HG02798 (cell line): ENCODE measurements around the gene PITPNC1.
"Not testable (repeated sequence)": the region's sequence is repeated elsewhere in the genome, so short reads cannot be mapped to it uniquely, and the experiment has no call there.

Source experiments
- ATAC-seq: cut with Tn5 transposase; IDR thresholded peaks from one replicate; pipeline ENCODE4 v1.9.1; 2021; ENCODE audit warnings: mild to moderate bottlenecking; ENCODE audit not compliant: unreplicated experiment, poor library complexity

The PITPNC1 gene

GRCh38 chr17:67376737-67377487, at the start of gene PITPNC1:
Gene PITPNC1, plus strand, starts transcription at chr17:67377281.
- peak; percentile 82 for ATAC-seq

GRCh38 chr17:67328026-67328425, 49.1 kb upstream of the PITPNC1 start:
- ATAC-seq = no peak

GRCh38 chr17:67331381-67332161, 45.5 kb upstream of the PITPNC1 start:
- not testable (repeated sequence) for ATAC-seq

GRCh38 chr17:67332162-67332508, 44.9 kb upstream of the PITPNC1 start:
- not testable (repeated sequence) for ATAC-seq

DNA sequence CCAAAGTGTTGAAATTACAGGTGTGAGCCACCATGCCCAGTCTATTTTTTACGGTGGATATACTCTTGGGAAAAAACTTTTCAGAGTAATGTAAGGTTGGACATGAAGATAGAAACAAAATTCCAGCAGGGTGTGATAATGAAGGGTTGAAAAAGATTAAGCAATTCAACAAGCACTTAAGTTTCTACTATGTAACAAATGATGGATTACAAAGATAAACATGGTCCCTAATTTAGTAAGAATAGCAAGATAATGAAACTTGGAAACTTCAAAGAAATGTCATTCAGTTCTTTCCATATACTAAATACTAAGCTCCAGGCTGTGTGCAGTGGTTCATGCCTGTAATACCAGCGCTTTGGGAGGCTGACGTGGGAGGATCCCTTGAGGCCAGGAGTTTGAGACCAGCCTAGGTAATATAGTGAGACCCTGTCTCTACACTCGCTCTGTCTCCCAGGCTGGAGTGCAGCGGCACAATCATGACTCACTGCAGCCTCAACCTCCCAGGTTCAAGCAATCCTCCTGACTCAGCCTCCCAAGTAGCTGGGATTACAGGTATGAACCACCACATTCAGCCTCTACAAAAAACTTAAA, 41.7 kb upstream of the PITPNC1 start:
- ATAC-seq = no peak

GRCh38 chr17:67336859-67337258, 40.2 kb upstream of the PITPNC1 start:
- ATAC-seq = no peak

- ATAC-seq = not testable (repeated sequence)
These were observed 38.7 kb upstream of the PITPNC1 start for GRCh38 chr17:67338353-67338752.

DNA sequence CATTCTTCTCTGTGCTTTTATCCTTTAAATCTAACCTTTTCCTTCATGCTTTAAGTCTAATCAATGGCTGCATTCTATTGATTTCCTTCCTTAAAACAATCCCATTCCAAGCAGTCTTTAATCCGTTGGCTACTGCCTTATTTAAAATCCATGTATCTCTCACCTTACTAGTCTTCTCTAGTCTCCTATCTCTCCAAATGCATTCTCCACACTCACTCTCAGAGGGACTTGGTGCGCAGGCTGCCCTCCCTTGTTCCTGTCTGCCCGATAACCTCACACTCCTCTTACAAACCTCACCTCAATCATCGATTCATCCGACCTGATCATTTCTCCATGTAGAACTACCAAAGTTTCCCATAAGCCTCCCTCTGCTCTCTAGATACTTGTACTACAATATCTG, 33.8 kb upstream of the PITPNC1 start:
- ATAC-seq = no peak

GRCh38 chr17:67347826-67348225, 29.3 kb upstream of the PITPNC1 start:
- ATAC-seq = no peak

DNA sequence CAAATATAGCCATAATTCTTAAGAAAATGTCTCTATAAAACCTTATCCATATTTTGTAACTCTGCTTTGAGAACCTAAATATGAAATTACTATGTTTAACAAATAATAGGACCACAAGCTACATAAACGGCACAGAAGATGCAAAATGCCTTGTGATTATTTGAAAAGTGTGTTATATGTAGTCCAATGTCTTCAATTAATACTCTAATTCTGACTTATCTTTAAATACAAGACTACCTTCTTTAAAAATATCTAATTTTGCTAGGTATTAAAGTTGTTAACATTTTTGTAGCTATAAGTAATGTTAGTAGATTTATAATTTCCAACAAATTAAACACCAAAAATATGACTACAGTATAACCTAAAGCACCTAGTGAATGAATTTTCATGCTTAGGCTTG, 27.7 kb upstream of the PITPNC1 start:
- no peak for ATAC-seq

DNA sequence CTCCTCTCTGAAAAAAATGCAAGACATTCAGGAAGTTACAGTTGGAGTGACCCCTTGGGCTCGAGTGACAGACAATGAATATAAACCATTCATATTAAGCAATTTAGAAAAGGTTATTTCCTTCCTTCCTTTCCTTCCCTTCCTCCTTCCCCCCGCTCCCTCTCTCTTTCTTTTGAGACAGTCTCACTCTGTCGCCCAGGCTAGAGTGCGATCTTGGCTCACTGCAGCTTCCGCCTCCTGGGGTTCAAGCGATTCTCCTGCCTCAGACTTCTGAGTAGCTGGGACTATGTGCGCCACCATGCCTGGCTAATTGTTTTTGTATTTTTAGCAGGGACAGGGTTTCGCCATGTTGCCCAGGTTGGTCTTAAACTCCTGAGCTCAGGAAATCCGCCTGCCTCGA, 23.9 kb upstream of the PITPNC1 start:
- no peak for ATAC-seq

GRCh38 chr17:67353929-67354574, 23.0 kb upstream of the PITPNC1 start:
- ATAC-seq = no peak

- ATAC-seq = no peak
These were observed 18.5 kb upstream of the PITPNC1 start for GRCh38 chr17:67358612-67359011.

- no peak for ATAC-seq
These were observed 16.9 kb upstream of the PITPNC1 start for GRCh38 chr17:67359960-67360791.

GRCh38 chr17:67360880-67361279, 16.2 kb upstream of the PITPNC1 start:
- no peak for ATAC-seq

- ATAC-seq = no peak
These were observed 14.9 kb upstream of the PITPNC1 start for GRCh38 chr17:67362173-67362572.

GRCh38 chr17:67364847-67365737, 12.0 kb upstream of the PITPNC1 start:
- no peak for ATAC-seq

DNA sequence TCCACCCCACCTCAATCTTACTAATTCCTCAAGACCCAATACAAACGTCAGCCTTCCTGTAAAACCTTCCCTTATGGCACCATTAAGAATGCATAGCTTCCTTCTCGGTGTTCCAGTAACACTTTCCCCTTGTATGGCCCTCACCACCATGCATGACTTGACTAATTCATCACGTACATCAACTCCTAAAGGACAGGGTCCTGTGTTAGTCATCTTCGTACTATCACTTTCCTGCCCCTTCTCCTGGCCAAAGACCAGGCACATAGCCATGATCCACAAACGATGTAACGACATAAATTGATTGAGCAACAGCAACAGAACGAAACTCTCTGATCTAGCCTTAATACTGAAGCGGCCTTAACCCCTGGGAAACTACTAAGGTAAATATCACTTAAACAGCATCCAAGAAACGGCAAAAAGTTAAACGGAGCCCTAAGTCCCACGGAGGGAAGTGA, 11.3 kb upstream of the PITPNC1 start:
- ATAC-seq = peak; percentile 21
